Erythroblast (primary cell): ENCODE data around the gene GMNC.

Source experiments
- DNase-seq, 2 experiments: peaks; one replicate each; lab custom pipeline; 2025; lab: John Stamatoyannopoulos, UW
- GATA1 ChIP-seq: IDR thresholded peaks from 2 replicates; pipeline ENCODE4 v1.6.1; 2011; ENCODE audit warnings: low read depth, mild to moderate bottlenecking, control low read depth, low read length, moderate library complexity
- POLR2A ChIP-seq: IDR thresholded peaks from 2 replicates; pipeline ENCODE4 v1.6.1; 2011; ENCODE audit warnings: mild to moderate bottlenecking, low read length

GMNC gene

DNA sequence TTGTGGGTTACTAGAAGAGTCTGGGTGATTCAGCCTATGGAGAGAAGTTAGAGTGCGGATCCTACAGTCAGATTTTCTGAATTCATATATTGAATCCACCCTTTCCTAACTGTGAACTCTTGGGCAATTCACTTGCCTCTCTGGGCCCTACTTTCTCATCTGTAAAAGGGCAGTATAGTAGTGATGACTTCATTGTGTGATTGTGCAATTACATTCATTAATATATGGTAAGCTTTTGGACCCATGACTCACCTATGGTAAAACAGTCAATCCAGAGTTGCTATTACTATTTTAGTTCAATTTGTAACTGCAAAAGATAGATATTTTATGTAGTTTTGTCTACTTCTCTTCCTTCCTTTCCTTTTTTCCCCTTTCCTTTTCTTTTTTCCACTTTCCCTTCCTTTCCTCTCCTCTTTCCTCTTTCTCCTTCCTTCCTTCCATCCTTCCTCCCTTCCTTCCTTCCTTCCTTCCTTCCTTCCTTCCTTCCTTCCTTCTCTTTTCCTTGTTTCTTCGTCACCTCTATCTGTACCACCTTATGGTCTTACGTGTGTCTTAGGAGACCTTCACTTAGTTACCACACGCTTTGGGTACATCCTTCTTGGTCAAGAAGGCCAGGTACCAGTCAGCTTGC, 37.0 kb downstream of the GMNC start:
- no peak for DNase-seq
- TF ChIP-seq GATA1: no peak

DNA sequence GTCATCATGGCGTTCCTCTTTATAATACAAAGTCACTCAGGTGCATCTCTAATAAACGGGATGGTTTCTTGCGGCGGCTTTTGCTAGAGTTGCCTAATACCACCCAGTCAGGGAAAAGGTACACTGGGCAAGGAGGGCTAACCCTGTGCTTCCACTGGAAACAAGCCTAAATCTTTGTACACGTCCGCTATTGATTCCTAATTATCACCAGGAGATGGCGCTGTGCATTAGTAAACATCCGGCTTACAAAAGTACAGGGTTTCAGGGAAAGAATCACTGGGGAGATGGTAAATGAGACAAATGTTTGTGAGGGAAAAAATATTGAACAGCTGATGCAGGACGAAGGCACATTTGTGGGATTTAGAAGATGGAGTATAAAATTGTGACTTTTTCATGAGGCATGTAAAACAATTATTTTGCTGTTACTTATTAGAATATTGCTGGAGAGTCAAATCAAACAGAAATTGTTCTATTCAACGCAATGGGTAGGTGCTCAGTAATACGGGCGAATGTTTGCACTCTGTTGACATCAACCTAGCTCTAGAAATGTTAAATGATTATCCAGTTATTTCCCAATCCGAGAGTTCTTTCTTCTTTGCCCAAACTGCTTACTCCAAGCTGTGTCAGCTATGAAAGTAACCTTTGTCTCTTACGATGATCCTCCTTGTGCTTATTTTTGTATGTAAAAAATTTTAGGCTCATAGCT, 50.6 kb downstream of the GMNC start:
- no peak for TF ChIP-seq GATA1
- TF ChIP-seq POLR2A: no peak
- DNase-seq: peak; percentile 53 to 72

DNA sequence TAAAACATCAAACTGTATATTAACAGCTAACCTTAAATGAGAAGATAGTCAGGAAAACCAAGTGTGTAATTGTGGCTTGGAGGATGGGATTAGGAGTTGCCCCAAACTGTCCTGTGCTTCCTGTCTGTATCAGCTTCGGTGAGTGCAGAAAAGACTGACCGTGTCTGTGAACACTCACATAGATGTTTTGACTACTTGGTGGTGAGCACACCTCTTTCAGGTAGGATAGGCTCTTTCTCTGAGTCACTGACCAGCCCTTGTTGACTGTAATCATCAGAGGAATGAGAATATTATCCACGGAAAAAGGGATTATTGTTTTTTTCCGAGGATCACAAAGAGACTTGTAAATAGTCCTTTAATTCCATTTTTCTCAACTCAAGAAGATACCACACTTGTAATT, 51.5 kb downstream of the GMNC start:
- DNase-seq: no peak
- TF ChIP-seq POLR2A: no peak
- TF ChIP-seq GATA1: no peak

DNA sequence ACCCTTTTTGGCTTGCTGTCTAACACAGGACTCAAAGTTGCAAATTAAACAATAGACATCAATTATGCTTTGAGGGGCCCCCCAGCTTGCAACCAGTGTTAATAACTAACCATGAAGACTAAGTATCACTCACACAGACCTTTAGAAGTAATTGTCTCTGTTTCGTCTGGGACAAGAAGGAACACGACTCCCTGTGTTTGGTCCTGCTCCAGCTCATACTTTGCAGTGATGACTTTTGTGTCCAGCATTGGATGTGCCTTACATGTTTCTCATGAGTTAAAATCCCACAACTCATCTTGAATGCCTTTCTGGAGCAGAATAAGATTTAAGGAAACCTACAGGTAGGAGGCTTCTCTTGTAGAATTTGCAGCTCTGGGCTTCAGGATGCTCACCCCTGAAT, 53.1 kb downstream of the GMNC start:
- no peak for DNase-seq
- TF ChIP-seq POLR2A: no peak
- TF ChIP-seq GATA1: no peak

DNA sequence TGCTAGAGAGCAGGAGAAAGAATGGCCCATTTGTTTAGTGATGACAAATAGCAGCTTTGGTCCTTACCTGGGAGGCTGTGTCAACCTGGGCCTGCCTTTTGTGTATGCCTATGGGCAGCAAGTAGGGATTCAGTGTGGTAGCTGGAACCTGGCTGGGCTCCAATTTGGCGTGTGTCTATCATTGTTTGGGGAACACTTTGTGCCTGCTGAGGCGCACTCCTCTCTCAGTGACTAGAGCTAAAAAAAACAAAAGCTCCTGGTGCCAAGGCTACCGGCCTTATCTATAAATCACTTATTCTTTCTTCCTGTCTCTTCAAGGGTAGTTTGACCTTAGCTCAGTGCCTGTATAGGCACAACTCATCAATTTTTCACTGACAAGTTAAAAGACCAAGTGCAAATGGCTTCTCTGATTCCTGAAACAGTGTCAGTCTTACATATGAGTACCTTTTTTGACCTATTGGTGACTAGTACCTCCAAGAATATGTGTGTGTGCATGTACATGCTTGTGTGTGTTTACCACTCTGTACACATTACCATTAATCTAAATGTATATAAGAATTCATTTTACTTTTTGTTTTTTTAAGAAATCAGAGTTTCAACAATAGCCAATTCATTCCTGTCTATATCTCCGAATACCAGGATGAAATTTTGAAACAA, 54.6 kb downstream of the GMNC start:
- no peak for DNase-seq
- TF ChIP-seq POLR2A: no peak
- no peak for TF ChIP-seq GATA1
